H9 (cell line): ENCODE data around the gene KCTD16. TPM values are rescaled to one million over a fixed set of nuclear protein-coding genes. Genes with fewer than 3 reads are reported as not detected.
A peak's percentile ranks its signal among the peaks of the same experiment; 100 is the strongest.

Experiments used
- DNase-seq: peaks from one replicate; pipeline ENCODE4 v3.0.0-alpha.2; 2017
- H2AFZ ChIP-seq: one replicate; pipeline ENCODE4 v1.6.1; 2013; ENCODE audit warnings: mild to moderate bottlenecking, low read length, control low read depth, moderate library complexity
- H2AK5ac ChIP-seq: 2 replicates; pipeline ENCODE4 v1.6.1; 2013; ENCODE audit warnings: low read length, control low read depth, mixed read lengths; ENCODE audit not compliant: insufficient read length
- H2BK120ac ChIP-seq: one replicate; pipeline ENCODE4 v1.6.1; 2013; ENCODE audit warnings: low read depth, mild to moderate bottlenecking, low read length, control low read depth, inconsistent platforms; ENCODE audit not compliant: poor library complexity, severe bottlenecking
- H2BK12ac ChIP-seq: 2 replicates; pipeline ENCODE4 v1.6.1; 2013; ENCODE audit warnings: low read length, control low read depth, mixed read lengths, low read depth; ENCODE audit not compliant: insufficient read length
- H2BK15ac ChIP-seq: 2 replicates; pipeline ENCODE4 v1.6.1; 2013; ENCODE audit warnings: low read depth, low read length, control low read depth
- H2BK20ac ChIP-seq: one replicate; pipeline ENCODE4 v1.6.1; 2013; ENCODE audit warnings: low read depth, mild to moderate bottlenecking, low read length, control low read depth, inconsistent platforms; ENCODE audit not compliant: poor library complexity, severe bottlenecking
- H2BK5ac ChIP-seq: 2 replicates; pipeline ENCODE4 v1.6.1; 2013; ENCODE audit warnings: low read length, control low read depth, mixed read lengths; ENCODE audit not compliant: insufficient read length
- H3K14ac ChIP-seq: 2 replicates; pipeline ENCODE4 v1.6.1; 2013; ENCODE audit warnings: low read length, control low read depth; ENCODE audit not compliant: insufficient read depth
- H3K18ac ChIP-seq: 2 replicates; pipeline ENCODE4 v1.6.1; 2013; ENCODE audit warnings: low read depth, mild to moderate bottlenecking, mixed read lengths, low read length, control low read depth; ENCODE audit not compliant: insufficient read length
- H3K23ac ChIP-seq: 2 replicates; pipeline ENCODE4 v1.6.1; 2013; ENCODE audit warnings: low read length, control low read depth, mixed read lengths, low read depth; ENCODE audit not compliant: insufficient read length
- H3K23me2 ChIP-seq: 2 replicates; pipeline ENCODE4 v1.6.1; 2013; ENCODE audit warnings: low read depth, mild to moderate bottlenecking, mixed read lengths, low read length, control low read depth; ENCODE audit not compliant: insufficient read length, poor library complexity, severe bottlenecking
- H3K27ac ChIP-seq: 2 replicates; pipeline ENCODE4 v1.5.1; 2013; ENCODE audit warnings: low read length, control low read depth, mixed read lengths, low read depth; ENCODE audit not compliant: insufficient read length
- H3K27me3 ChIP-seq: 2 replicates; pipeline ENCODE4 v1.6.1; 2013; ENCODE audit warnings: low read length, control low read depth, inconsistent platforms; ENCODE audit not compliant: insufficient read depth
- H3K4ac ChIP-seq: 2 replicates; pipeline ENCODE4 v1.6.1; 2013; ENCODE audit warnings: low read depth, mild to moderate bottlenecking, control low read depth, inconsistent platforms, low read length, moderate library complexity
- H3K4me1 ChIP-seq: 2 replicates; pipeline ENCODE4 v1.6.1; 2013; ENCODE audit warnings: low read length, control low read depth, inconsistent platforms; ENCODE audit not compliant: insufficient read depth
- H3K4me2 ChIP-seq: 2 replicates; pipeline ENCODE4 v1.6.1; 2013; ENCODE audit warnings: low read length, control low read depth, mixed read lengths; ENCODE audit not compliant: insufficient read length, insufficient read depth
- H3K56ac ChIP-seq: 2 replicates; pipeline ENCODE4 v1.6.1; 2013; ENCODE audit warnings: low read depth, mild to moderate bottlenecking, mixed read lengths, low read length, control low read depth; ENCODE audit not compliant: insufficient read length
- H3K79me1 ChIP-seq: 2 replicates; pipeline ENCODE4 v1.6.1; 2013; ENCODE audit warnings: low read depth, mild to moderate bottlenecking, moderate library complexity, low read length, control low read depth, inconsistent platforms; ENCODE audit not compliant: insufficient read depth, poor library complexity, severe bottlenecking
- H3K79me2 ChIP-seq: 2 replicates; pipeline ENCODE4 v1.6.1; 2013; ENCODE audit warnings: low read length, control low read depth, inconsistent platforms; ENCODE audit not compliant: insufficient read depth
- H3K9ac ChIP-seq: 2 replicates; pipeline ENCODE4 v1.6.1; 2013; ENCODE audit warnings: low read length, control low read depth, mixed read lengths; ENCODE audit not compliant: insufficient read length; ENCODE audit errors: extremely low read depth
- H3K9me3 ChIP-seq: one replicate; pipeline ENCODE4 v1.6.1; 2013; ENCODE audit warnings: low read depth, low read length, inconsistent platforms; ENCODE audit not compliant: control insufficient read depth
- H3T11ph ChIP-seq: one replicate; pipeline ENCODE4 v1.6.1; 2013; ENCODE audit warnings: mild to moderate bottlenecking, low read length, control low read depth, inconsistent platforms
- H4K20me1 ChIP-seq: one replicate; pipeline ENCODE4 v1.6.1; 2013; ENCODE audit not compliant: control insufficient read depth, insufficient read length, insufficient read depth
- H4K5ac ChIP-seq: 2 replicates; pipeline ENCODE4 v1.6.1; 2013; ENCODE audit warnings: low read depth, mild to moderate bottlenecking, mixed read lengths, low read length, control low read depth; ENCODE audit not compliant: insufficient read length
- H4K8ac ChIP-seq: replicated peaks from 2 replicates; pipeline ENCODE4 v1.6.1; 2013; ENCODE audit warnings: low read length, control low read depth, mixed read lengths, low read depth; ENCODE audit not compliant: insufficient read length
- H4K91ac ChIP-seq: 2 replicates; pipeline ENCODE4 v1.6.1; 2013; ENCODE audit warnings: low read depth, mild to moderate bottlenecking, moderate library complexity, mixed read lengths, low read length, control low read depth; ENCODE audit not compliant: insufficient read length
- H3K27ac Mint-ChIP-seq, 3 experiments: 2 replicates in 2 of 3; 3 replicates in 1 of 3; pipeline ENCODE4 v1.8.0; 2020 to 2021; ENCODE audit warnings: mixed read lengths in 3 of 3, mild to moderate bottlenecking in 1 of 3, moderate library complexity in 1 of 3
- H3K27me3 Mint-ChIP-seq: 2 replicates; pipeline ENCODE4 v1.8.0; 2021; ENCODE audit warnings: low read depth, mild to moderate bottlenecking, moderate library complexity, mixed read lengths
- H3K36me3 Mint-ChIP-seq, 3 experiments: 2 replicates in 2 of 3; 3 replicates in 1 of 3; pipeline ENCODE4 v1.8.0; 2020 to 2021; ENCODE audit warnings: low read depth in 3 of 3, mixed read lengths in 3 of 3; ENCODE audit not compliant: insufficient read depth in 1 of 3
- H3K4me1 Mint-ChIP-seq, 2 experiments: 2 replicates each; pipeline ENCODE4 v1.8.0; 2020; ENCODE audit warnings: mixed read lengths in 2 of 2
- H3K4me3 Mint-ChIP-seq, 2 experiments: 2 replicates in 1 of 2; 3 replicates in 1 of 2; pipeline ENCODE4 v1.8.0; 2020 to 2021; ENCODE audit warnings: mild to moderate bottlenecking in 2 of 2, mixed read lengths in 2 of 2, moderate library complexity in 1 of 2
- H3K9me3 Mint-ChIP-seq, 2 experiments: 2 replicates in 1 of 2; 3 replicates in 1 of 2; pipeline ENCODE4 v1.8.0; 2020; ENCODE audit warnings: mild to moderate bottlenecking in 2 of 2, mixed read lengths in 2 of 2, moderate library complexity in 1 of 2
- WGBS: extraction: QIAGEN DNeasy Blood & Tissue Kit; methylation state at CpG from one replicate; pipeline ENCODE4 v1.1.7; 2013; ENCODE audit warnings: missing lambda C conversion rate, low lambda C conversion rate, mixed read lengths; ENCODE audit not compliant: insufficient read length; ENCODE audit errors: extremely low coverage; 5-methylcytosine and 5-hydroxymethylcytosine counted together
- total RNA-seq: library from RNA; stranded (reverse); gene quantifications from 2 replicates; pipeline ENCODE4 v1.2.1, GENCODE V29; 2021
- TF ChIP-seq, protein P1 (sequence below): fragments of 200-600 bp; sonication (generic); conservative IDR thresholded peaks from 3 replicates; pipeline ENCODE4 v1.8.0; 2021; ENCODE audit warnings: antibody characterized with exemption, mild to moderate bottlenecking

The KCTD16 gene
- total RNA-seq, 1 experiment from 2014 or later: 0.09 TPM

DNA sequence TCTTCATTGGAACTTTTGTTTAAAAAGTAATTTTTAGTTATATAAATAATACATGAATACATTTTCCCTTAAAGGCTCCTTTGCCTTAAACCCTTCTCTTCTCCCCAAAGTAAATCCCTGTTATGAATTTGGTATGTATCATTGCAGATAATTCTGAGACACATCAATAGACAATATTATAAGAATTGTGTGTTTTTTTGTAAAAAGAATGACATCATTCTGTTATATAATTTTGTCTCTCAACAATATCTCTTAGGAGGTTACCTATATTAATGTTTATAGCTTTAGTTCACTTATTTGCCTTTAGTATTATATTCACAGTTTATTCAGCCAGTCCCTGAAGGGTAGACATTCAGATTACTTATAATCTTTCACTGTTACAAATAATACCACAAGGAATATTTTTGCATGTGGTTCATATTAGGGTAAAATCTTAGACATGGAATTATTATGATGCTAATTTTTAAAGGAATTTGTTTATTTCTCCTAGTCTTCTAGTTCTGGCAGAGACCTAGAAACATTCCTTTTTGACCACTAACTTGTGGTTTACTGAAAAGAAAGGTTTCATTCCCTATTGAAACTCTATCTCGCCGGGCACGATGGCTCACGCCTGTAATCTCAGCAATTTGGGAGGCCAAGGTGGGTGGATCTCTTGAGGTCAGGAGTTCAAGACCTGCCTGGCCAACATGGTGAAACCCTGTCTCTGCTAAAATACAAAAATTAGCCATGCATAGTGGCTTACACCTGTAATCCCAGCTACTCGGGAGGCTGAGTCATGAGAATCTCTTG lies 105.6 kb downstream of the KCTD16 start:
- Histone ChIP-seq H2BK120ac (no peak overlapping the region), H3K79me1 (no peaks in the 10 kb centered on the region), H3K14ac (no peak overlapping the region), H3K27me3 (no peaks in the 10 kb centered on the region), H4K8ac (no peak overlapping the region), H3K4ac (no peak overlapping the region), H3K79me2 (no peaks in the 10 kb centered on the region), H3K4me1 (no peaks in the 10 kb centered on the region), H2BK12ac (no peak overlapping the region), H2BK5ac (no peak overlapping the region), H3K4me2 (no peak overlapping the region), H4K5ac (no peak overlapping the region), H3K18ac (no peak overlapping the region), H4K91ac (no peak overlapping the region), H4K20me1 (no peaks in the 10 kb centered on the region), H3K9ac (no peak overlapping the region), H3K9me3 (no peaks in the 10 kb centered on the region), H3K56ac (no peak overlapping the region), H3K27ac (no peak overlapping the region), H2BK20ac (no peak overlapping the region), H3T11ph (no peak overlapping the region), H3K23ac (no peak overlapping the region), H2AK5ac (no peak overlapping the region), H2BK15ac (no peak overlapping the region), H3K23me2 (no peaks in the 10 kb centered on the region), H2AFZ (no peak overlapping the region)
- H3K4me1 Mint-ChIP-seq: peaks cover 0 to 4% of the 10 kb centered on the region in 2 experiments; a peak in 2 of 4 replicates
- peaks cover 0 to 21% (median 0%) of the 10 kb centered on the region in 3 experiments; a peak in 2 of 7 replicates for H3K36me3 Mint-ChIP-seq
- peak overlapping the region in 1 of 3 experiments; percentile 74; a peak in 1 of 7 replicates for H3K27ac Mint-ChIP-seq
- no peaks in the 10 kb centered on the region for H3K27me3 Mint-ChIP-seq
- DNase-seq: no peak
- H3K4me3 Mint-ChIP-seq: no peak overlapping the region
- peaks cover 10 to 12% of the 10 kb centered on the region in 2 experiments; a peak in 4 of 5 replicates for H3K9me3 Mint-ChIP-seq
- TF ChIP-seq, protein P1, sequence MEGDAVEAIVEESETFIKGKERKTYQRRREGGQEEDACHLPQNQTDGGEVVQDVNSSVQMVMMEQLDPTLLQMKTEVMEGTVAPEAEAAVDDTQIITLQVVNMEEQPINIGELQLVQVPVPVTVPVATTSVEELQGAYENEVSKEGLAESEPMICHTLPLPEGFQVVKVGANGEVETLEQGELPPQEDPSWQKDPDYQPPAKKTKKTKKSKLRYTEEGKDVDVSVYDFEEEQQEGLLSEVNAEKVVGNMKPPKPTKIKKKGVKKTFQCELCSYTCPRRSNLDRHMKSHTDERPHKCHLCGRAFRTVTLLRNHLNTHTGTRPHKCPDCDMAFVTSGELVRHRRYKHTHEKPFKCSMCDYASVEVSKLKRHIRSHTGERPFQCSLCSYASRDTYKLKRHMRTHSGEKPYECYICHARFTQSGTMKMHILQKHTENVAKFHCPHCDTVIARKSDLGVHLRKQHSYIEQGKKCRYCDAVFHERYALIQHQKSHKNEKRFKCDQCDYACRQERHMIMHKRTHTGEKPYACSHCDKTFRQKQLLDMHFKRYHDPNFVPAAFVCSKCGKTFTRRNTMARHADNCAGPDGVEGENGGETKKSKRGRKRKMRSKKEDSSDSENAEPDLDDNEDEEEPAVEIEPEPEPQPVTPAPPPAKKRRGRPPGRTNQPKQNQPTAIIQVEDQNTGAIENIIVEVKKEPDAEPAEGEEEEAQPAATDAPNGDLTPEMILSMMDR: no peak
- WGBS: no CpG with 5 or more reads among the region's 5 CpGs
